Lower leg skin (tissue), 3 donors: ENCODE results near the gene GRM8.

Source experiments
- POLR2A ChIP-seq, 2 donors: fragments of 450-650 bp; IDR thresholded peaks; one replicate each; pipeline ENCODE4 v1.6.1; 2016 to 2017; ENCODE audit warnings: antibody characterized with exemption in 2 of 2, mild to moderate bottlenecking in 1 of 2, moderate library complexity in 1 of 2
- TF ChIP-seq, protein P1 (sequence below), 3 donors: fragments of 450-650 bp; IDR thresholded peaks; one replicate each; pipeline ENCODE4 v1.5.1; 2016; ENCODE audit warnings: antibody characterized with exemption in 3 of 3, mild to moderate bottlenecking in 3 of 3, moderate library complexity in 2 of 3

DNA sequence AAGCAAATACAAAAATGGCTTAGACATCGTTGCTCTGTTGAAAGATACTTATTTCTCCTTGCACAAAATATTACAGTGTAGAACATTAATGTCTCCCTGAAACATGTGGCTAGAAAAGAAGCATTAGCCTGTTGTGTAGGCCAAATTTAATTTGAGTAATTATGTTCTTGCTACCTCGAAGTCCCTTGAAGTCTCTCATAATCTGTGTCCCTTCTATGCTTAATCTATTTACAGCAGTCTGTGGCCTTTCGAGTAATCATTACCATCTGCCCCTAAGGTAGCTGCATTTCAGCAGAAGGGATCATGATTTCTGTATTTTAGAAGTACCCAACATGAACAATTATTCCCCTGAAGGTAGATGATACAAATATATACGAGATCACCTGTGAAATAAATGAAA lies 615.2 kb downstream of the GRM8 start:
- no peak for TF ChIP-seq POLR2A (IDR thresholded peaks at IDR 0.05)
- TF ChIP-seq, protein P1, sequence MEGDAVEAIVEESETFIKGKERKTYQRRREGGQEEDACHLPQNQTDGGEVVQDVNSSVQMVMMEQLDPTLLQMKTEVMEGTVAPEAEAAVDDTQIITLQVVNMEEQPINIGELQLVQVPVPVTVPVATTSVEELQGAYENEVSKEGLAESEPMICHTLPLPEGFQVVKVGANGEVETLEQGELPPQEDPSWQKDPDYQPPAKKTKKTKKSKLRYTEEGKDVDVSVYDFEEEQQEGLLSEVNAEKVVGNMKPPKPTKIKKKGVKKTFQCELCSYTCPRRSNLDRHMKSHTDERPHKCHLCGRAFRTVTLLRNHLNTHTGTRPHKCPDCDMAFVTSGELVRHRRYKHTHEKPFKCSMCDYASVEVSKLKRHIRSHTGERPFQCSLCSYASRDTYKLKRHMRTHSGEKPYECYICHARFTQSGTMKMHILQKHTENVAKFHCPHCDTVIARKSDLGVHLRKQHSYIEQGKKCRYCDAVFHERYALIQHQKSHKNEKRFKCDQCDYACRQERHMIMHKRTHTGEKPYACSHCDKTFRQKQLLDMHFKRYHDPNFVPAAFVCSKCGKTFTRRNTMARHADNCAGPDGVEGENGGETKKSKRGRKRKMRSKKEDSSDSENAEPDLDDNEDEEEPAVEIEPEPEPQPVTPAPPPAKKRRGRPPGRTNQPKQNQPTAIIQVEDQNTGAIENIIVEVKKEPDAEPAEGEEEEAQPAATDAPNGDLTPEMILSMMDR (IDR thresholded peaks at IDR 0.05): no peak
